ENCODE results near the gene PSENEN. TPM values are rescaled to one million over a fixed set of nuclear protein-coding genes. Genes with fewer than 3 reads are reported as not detected.

PSENEN gene
- total RNA-seq, 1 experiment from 2014 or later, result 42.9 TPM

DNA sequence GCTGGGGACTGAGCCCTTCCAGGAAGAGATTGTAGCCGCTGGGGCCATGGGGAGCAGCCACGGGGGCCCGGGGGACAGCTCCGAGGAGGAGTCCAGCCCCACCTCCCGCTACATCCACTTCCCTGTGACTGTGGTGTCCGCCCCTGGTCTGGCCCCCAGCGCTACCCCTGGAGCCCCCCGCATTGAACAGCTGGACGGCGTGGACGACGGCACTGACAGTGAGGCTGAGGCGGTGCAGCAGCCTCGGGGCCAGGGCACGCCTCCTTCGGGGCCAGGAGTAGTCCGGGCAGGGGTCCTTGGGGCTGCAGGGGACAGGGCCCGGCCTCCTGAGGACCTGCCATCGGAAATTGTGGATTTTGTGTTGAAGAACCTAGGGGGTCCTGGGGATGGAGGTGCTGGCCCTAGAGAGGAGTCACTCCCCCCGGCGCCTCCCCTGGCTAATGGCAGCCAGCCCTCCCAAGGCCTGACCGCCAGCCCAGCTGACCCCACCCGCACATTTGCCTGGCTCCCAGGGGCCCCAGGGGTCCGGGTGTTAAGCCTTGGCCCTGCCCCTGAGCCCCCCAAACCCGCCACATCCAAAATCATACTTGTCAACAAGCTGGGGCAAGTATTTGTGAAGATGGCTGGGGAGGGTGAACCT, 12.8 kb upstream of the PSENEN start:
- ATAC-seq (no peak), DNase-seq (no peak)
- no peaks in the 10 kb centered on the region for H3F3A ChIP-seq (ENCODE audit: low read length, unreplicated experiment)
- H3K4me1 ChIP-seq (ENCODE audit: insufficient read depth, low read length), result no peaks in the 10 kb centered on the region
- no peaks in the 10 kb centered on the region; the same call in 1 of the 2 replicates for H3K36me3 ChIP-seq (ENCODE audit: low read depth, low read length)
- no peak overlapping the region for H3K9ac ChIP-seq (ENCODE audit: low read length)
- H3K27me3 ChIP-seq (ENCODE audit: low read length), result no peaks in the 10 kb centered on the region
- no peak overlapping the region for H3K4me3 ChIP-seq (ENCODE audit: low read length)
- no peak for TF ChIP-seq EZH2 (IDR thresholded peaks at IDR 0.05; ENCODE audit: low read length, unreplicated experiment)
- no peak for TF ChIP-seq EZH2phosphoT487 (IDR thresholded peaks at IDR 0.05; ENCODE audit: borderline replicate concordance, low read length)
- H3K27ac ChIP-seq (ENCODE audit: low read length), result no peak overlapping the region
- BruUV-seq (replicated peaks), result TSS peak; percentile 10
- no peaks in the 10 kb centered on the region for H3K79me2 ChIP-seq (ENCODE audit: low read length)
- no peaks in the 10 kb centered on the region for H4K20me1 ChIP-seq (ENCODE audit: low read length)
- no peaks in the 10 kb centered on the region for H3K9me2 ChIP-seq (replicated peaks; ENCODE audit: low read length)
- no peak overlapping the region for H3K4me2 ChIP-seq (ENCODE audit: low read length)
- H3K9me3 ChIP-seq (ENCODE audit: low read length), result no peaks in the 10 kb centered on the region
- H2AFZ ChIP-seq (ENCODE audit: low read length), result no peak overlapping the region
- intact Hi-C loops (cut with micrococcal nuclease), result no loop called here
- ChIA-PET CTCF (no interaction called here), POLR2A (ENCODE audit: unreplicated experiment) (no interaction called here)

DNA sequence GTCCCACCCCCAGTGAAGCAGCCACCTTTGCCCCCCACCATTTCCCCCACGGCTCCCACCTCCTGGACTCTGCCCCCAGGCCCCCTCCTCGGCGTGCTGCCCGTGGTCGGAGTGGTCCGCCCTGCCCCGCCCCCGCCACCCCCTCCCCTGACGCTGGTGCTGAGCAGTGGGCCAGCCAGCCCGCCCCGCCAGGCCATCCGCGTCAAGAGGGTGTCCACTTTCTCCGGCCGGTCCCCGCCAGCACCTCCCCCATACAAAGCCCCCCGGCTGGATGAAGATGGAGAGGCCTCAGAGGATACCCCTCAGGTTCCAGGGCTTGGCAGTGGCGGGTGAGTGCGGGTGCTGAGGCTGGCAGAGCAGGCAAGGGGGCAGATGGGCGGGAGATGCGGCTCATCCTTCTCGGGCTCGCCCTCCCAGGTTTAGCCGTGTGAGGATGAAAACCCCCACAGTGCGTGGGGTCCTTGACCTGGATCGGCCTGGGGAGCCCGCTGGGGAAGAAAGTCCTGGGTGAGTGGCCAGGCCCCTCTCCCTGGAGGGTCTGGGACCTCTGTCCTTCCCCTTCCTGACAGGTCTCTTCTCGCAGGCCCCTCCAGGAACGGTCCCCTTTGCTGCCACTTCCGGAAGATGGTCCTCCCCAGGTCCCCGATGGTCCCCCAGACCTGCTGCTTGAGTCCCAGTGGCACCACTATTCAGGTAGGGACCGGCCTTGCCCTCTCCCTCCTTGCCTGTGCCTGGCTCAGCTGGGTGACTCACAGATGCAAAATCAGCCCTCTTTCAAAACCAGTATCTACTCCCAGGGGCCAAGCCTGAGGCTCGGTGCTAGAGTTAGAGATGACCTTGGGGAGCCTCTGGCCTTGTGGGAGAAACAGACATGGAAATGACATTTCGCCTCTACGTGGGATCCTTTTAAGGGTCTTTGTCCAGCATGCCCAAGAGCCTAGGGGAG, 12.0 kb upstream of the PSENEN start:
- H3K27me3 ChIP-seq (ENCODE audit: low read length), result no peaks in the 10 kb centered on the region
- H3K27ac ChIP-seq (ENCODE audit: low read length), result no peak overlapping the region
- H3K4me2 ChIP-seq (ENCODE audit: low read length), result no peak overlapping the region
- TF ChIP-seq, protein P1, sequence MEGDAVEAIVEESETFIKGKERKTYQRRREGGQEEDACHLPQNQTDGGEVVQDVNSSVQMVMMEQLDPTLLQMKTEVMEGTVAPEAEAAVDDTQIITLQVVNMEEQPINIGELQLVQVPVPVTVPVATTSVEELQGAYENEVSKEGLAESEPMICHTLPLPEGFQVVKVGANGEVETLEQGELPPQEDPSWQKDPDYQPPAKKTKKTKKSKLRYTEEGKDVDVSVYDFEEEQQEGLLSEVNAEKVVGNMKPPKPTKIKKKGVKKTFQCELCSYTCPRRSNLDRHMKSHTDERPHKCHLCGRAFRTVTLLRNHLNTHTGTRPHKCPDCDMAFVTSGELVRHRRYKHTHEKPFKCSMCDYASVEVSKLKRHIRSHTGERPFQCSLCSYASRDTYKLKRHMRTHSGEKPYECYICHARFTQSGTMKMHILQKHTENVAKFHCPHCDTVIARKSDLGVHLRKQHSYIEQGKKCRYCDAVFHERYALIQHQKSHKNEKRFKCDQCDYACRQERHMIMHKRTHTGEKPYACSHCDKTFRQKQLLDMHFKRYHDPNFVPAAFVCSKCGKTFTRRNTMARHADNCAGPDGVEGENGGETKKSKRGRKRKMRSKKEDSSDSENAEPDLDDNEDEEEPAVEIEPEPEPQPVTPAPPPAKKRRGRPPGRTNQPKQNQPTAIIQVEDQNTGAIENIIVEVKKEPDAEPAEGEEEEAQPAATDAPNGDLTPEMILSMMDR (conservative IDR thresholded peaks at IDR 0.05; ENCODE audit: low read depth, low read length), result no peak
- TF ChIP-seq EZH2 (IDR thresholded peaks at IDR 0.05; ENCODE audit: low read length, unreplicated experiment) (no peak), EZH2phosphoT487 (IDR thresholded peaks at IDR 0.05; ENCODE audit: borderline replicate concordance, low read length) (no peak)
- DNase-seq (no peak), ATAC-seq (no peak)
- intact Hi-C loops (cut with micrococcal nuclease), result no loop called here
- ChIA-PET CTCF (no interaction called here), POLR2A (ENCODE audit: unreplicated experiment) (no interaction called here)
- no peak overlapping the region for H3K9ac ChIP-seq (ENCODE audit: low read length)
- H3F3A ChIP-seq (ENCODE audit: low read length, unreplicated experiment), result no peaks in the 10 kb centered on the region
- H2AFZ ChIP-seq (ENCODE audit: low read length), result no peak overlapping the region
- no peaks in the 10 kb centered on the region for H3K9me3 ChIP-seq (ENCODE audit: low read length)
- H3K4me1 ChIP-seq (ENCODE audit: insufficient read depth, low read length), result no peaks in the 10 kb centered on the region
- no peaks in the 10 kb centered on the region for H3K9me2 ChIP-seq (replicated peaks; ENCODE audit: low read length)
- H3K4me3 ChIP-seq (ENCODE audit: low read length), result no peak overlapping the region
- BruUV-seq (replicated peaks), result no TSS peak
- H3K79me2 ChIP-seq (ENCODE audit: low read length), result no peaks in the 10 kb centered on the region
- no peaks in the 10 kb centered on the region; the same call in 1 of the 2 replicates for H3K36me3 ChIP-seq (ENCODE audit: low read depth, low read length)
- no peaks in the 10 kb centered on the region for H4K20me1 ChIP-seq (ENCODE audit: low read length)

DNA sequence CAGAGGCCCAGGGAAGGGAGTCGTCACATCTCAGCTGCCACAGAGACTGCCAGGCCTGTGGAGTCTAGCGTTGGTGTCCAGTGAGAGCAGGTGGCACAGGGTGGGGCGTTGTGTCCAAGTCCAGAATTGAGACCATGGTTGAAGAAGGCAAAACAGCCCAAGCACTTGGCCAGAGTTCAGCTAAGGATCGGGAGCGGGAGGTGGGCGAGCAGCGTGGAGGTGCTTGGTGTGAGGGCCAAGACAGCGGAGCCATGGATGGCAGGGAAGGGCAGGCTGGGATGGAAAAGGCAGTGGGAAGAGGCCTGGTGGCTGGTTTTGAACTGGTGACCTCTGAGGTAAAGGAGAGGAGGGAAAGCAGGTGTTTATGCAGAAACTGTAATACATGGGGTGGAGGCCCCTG, 11.2 kb upstream of the PSENEN start:
- Histone ChIP-seq H3K9me3 (ENCODE audit: low read length) (no peaks in the 10 kb centered on the region), H3K27ac (ENCODE audit: low read length) (no peak overlapping the region), H3K36me3 (ENCODE audit: low read depth, low read length) (no peaks in the 10 kb centered on the region; the same call in 1 of the 2 replicates), H4K20me1 (ENCODE audit: low read length) (no peaks in the 10 kb centered on the region), H3K79me2 (ENCODE audit: low read length) (no peaks in the 10 kb centered on the region), H3K9ac (ENCODE audit: low read length) (no peak overlapping the region), H3F3A (ENCODE audit: low read length, unreplicated experiment) (no peaks in the 10 kb centered on the region), H2AFZ (ENCODE audit: low read length) (no peak overlapping the region), H3K4me3 (ENCODE audit: low read length) (no peak overlapping the region), H3K9me2 (replicated peaks; ENCODE audit: low read length) (no peaks in the 10 kb centered on the region), H3K4me1 (ENCODE audit: insufficient read depth, low read length) (no peaks in the 10 kb centered on the region), H3K27me3 (ENCODE audit: low read length) (no peaks in the 10 kb centered on the region), H3K4me2 (ENCODE audit: low read length) (no peak overlapping the region)
- DNase-seq, result no peak
- no TSS peak for BruUV-seq (replicated peaks)
- ATAC-seq, result no peak
- ChIA-PET POLR2A (ENCODE audit: unreplicated experiment) (no interaction called here), CTCF (no interaction called here)
- no peak for TF ChIP-seq EZH2 (IDR thresholded peaks at IDR 0.05; ENCODE audit: low read length, unreplicated experiment)
- intact Hi-C loops (cut with micrococcal nuclease), result no loop called here
